ENCODE measurements around the gene PKNOX1.
"Not testable (repeated sequence)": the region's sequence is repeated elsewhere in the genome, so short reads cannot be mapped to it uniquely, and the experiment has no call there.

Gene PKNOX1

DNA sequence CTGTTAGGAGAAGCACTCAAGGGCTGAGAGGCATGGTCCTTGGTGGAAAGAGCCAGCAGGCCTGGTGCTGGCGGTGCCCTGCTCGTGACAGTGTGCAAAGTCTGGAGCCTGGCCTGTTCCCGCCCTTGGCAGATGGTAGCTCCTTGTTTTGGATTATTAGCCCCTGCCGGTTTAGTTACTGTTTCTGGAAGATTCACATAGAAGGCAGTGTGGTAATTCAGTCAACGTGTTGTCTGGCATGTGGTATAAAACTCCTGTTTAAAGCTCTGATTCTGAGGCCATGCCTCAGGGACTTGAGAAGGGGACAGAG lies 6.8 kb downstream of the PKNOX1 start:
- DNase-seq (ENCODE audit: extremely low spot score, insufficient read length, low read depth), result no peak
- no peak for FAIRE-seq

DNA sequence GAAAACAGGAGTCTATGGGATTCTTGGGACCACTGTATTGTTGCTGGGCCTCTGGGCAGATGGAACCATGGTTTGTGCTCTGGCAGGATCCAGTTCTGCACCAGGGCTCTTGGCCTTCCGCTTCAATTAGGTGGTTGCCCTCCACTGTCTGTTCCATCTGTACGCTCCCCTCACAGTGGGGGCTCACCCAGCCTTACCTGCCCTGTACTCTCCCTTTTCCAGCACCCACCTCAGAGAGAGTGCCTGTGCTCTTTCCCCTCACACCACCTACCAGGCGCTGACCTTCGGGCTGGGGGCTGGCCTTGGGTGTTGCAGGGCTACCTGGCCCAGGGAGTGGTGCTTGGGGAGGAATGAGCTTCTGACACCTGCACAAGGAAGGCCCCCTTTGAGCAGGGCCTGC lies 7.5 kb downstream of the PKNOX1 start:
- DNase-seq (ENCODE audit: extremely low spot score, insufficient read length, low read depth) (no peak), FAIRE-seq (no peak)

DNA sequence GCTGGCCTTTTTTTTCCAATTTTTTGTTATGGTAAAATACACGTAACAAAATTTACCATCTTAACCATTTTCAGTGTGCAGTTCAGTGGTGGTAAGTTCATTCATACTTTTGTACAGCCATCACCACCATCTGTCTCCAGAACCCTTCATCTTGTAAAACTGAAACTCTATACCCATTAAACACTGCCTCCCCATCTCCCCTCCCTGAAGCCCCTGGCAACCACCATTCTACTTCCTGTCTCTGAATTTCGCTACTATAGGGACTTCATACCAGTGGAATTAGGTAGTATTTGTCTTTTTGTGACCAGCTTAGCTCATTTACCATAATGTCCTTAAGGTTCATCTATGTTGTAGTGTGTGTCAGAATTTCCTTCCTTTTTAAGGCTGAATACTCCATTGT lies 8.7 kb downstream of the PKNOX1 start:
- DNase-seq (ENCODE audit: extremely low spot score, insufficient read length, low read depth) (no peak), FAIRE-seq (no peak)

DNA sequence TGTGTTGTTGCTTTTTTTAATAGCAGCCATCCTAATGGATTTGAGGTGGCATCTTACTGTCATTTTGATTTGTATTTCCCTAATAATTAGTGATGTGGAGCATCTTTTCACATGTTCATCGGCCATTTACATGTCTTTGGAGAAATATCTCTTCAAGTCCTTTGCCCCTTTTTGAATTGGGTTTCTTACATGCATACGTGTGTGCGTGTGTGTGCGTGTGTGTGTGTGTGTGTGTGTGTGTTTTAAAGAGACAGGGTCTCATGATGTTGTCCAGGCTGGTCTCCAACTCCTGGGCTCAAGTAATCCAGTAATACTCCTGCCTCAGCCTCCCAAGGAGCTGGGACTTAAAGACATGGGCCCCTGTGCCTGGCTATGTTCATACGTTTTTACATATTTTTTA lies 9.5 kb downstream of the PKNOX1 start:
- FAIRE-seq, result no peak
- no peak for DNase-seq (ENCODE audit: extremely low spot score, insufficient read length, low read depth)

DNA sequence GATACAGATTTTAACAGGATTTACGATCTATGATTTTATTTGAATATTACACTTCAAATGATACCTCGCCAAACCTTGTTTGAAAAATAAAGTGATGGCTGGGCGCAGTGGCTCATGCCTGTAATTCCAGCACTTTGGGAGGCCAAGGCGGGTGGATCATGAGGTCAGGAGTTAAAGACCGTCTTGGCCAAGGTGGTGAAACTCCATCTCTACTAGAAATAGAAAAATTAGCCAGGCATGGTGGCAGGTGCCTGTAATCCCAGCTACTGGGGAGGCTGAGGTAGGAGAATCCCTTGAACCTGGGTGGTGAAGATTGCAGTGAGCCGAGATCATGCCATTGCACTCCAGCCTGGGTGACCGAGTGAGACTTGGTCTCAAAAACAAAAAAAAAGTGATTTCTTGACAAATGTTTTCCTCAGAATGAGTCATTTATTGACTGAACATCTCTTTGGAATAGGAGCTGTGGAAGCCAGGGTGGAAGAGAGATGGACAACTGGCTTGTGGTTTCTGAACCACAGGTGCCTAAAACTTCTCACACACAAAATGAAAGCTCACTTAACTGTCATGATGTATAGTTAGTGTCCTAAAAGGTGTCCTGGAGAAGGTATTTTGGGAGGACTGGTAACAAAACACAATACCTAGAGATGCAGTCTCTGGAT lies 11.9 kb downstream of the PKNOX1 start:
- DNase-seq (ENCODE audit: extremely low spot score, insufficient read length, low read depth) (no peak), FAIRE-seq (no peak)

DNA sequence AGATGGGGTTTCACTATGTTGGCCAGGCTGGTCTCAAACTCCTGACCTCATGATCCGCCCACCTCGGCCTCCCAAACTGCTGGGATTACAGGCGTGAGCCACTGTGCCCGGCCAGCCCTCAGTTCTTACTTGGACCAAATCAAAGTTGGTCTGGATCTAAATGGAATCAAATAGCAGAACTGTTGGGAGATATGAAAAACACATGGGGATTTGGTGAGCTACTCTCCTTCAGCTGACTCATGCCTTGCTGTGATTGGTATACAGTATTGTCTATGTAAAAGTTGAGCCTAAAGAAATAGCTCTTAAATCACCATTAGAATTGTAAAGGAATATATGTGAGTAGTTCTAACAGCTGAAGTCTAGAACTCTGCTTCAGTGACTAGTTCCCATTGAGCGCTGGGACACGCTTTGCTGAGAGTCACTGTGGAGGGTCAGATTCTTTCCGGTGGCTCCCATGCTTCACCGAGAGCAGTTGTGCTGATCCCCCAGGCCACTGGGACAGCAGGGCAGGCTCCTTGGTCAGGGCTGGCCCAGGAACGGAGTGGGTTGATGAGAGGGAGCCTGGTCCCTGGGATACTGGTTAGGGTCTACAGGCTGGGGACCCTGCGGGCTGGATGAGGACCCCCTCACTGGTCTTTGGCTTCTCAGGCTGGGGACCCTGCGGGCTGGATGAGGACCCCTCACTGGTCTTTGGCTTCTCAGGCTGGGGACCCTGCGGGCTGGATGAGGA lies 14.0 kb downstream of the PKNOX1 start:
- DNase-seq (ENCODE audit: extremely low spot score, insufficient read length, low read depth), result no peak
- FAIRE-seq, result no peak

DNA sequence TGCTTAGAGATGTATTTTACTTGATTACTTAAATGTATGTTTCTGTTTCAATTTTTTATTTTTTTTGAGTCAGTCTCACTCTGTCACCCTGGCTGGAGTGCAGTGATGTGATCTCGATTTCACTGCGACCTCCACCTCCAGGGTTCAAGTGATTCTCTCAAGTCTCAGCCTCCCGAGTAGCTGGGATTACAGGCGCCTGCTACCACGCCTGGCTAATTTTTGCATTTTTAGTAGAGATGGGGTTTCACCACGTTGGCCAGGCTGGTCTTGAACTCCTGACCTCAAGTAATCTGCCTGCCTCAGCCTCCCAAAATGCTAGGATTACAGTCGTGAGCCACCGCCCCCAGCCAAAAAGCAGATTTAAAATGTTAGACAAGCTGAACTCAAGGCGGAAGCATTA lies 15.0 kb downstream of the PKNOX1 start:
- not testable (repeated sequence) for FAIRE-seq; DNase-seq (ENCODE audit: extremely low spot score, insufficient read length, low read depth)

DNA sequence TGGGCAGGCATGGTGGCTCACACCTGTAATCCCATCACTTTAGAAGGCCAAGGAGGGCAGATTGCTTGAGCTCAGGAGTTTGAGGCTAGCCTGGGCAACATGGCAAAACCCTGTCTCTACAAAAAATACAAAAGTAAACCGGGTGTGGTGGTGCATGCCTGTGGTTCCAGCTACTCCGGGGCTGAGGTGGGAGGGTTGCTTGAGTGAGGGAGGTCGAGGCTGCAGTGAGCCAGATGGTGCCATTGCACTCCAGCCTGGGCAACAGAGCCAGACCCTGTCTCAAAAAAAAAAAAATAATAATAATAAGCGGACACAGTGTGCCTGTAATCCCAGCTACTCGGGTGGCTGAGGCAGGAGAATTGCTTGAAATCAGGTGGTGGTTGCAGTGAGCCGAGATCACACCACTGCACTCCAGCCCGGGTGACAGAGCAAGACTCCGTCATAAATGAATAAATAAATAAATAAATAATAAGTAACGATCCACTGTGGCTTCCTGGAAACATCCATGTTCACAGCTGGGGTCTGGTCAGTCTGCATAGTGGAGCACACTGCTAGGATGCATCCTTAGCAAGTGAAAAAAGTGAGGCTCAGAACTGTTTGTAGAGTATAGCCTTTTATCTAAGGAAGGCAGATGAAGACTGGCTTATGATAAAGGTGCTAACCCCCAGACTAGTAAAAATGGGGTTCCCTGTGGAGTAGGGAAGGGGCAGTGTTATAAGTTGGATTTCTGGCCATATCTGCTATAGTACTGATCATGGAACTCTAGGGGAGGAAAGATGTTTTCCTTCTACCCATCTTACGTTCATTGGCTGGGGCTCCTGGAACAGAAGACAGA lies 15.7 kb downstream of the PKNOX1 start:
- DNase-seq (ENCODE audit: extremely low spot score, insufficient read length, low read depth) (no peak), FAIRE-seq (no peak)

DNA sequence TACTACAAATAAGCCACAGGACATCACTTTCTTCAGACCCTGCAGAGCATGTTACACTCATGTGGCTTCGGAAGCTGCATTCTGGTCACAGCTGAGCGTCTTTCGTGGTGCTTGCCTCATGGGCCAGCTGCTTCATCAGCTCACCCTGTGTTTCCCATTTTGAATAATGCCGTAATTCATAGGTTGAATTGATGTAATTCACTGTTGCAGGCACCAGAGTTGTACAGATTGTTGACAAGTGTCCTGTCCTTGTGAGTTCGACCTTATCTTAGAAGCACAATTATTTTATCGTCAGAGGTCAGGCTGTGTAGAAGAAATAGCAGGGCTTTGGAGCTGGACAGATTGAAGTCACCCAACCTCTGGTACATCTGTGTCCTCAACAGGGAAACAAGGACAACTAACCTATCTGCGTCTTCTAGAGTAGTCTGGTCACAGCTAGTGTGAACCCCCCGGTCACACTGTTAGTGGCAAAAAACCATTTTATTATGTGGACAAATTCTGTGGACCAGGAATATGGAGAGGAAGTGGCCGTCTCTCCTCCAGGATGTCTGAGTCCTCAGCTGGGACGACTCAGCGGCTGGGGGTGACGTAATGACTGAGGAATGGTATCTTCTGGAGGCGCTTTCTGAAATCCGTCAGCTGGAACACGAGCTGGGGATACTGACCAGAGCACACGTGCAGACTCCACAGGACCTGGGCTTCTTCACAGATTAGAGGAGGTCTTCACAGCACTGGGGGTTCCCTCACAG lies 17.8 kb downstream of the PKNOX1 start:
- FAIRE-seq (no peak), DNase-seq (ENCODE audit: extremely low spot score, insufficient read length, low read depth) (no peak)

DNA sequence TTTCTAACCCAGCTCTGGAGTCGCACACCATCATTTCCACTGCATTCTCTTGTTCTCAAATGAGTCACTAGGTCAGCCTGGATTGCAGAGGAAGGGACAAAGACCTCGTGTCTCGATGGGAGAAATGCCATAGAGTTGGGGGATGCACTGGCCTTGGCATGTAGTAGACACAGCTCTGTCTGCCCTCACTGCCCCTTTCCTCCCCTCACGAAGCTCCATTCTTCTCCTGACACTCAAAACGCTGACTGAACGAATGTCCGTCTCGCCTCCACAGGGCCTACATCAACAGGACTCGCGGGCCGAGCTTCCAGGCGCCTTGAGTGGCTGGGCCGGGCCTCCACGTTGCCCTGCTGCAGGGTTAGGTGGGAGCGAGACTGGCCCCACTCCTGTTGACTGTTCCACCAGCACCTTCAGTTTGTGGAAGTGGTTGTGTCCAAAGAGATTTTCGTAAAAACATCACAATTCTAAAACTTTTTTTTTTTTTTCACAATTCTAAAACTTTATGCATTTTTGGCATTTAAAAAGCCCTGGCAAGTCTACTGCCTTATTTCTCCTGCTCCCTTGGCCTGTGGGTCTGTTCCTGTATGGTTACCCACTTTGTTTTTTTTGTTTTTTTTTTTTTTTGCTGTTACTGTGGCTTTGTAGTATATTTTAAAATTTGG lies 18.8 kb downstream of the PKNOX1 start:
- no peak for FAIRE-seq
- DNase-seq (ENCODE audit: extremely low spot score, insufficient read length, low read depth), result no peak

DNA sequence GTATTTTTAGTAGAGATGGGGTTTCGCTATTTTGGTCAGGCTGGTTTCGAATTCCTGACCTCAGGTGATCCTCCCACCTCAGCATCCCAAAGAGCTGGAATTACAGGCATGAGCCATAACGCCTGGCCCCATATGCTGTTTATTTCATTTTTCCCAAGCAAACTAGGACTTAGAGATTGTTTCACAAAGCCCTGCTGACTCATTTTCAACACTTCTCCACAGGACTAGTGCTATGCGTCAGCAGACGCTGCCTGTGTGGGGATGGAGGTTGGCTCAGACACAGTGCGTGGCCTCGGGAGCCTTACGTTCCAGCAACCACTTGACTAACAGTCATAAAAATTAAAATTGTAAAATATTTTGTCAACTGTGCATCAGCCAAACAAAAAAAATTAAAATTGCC lies 22.7 kb downstream of the PKNOX1 start:
- DNase-seq (ENCODE audit: extremely low spot score, insufficient read length, low read depth), result no peak

DNA sequence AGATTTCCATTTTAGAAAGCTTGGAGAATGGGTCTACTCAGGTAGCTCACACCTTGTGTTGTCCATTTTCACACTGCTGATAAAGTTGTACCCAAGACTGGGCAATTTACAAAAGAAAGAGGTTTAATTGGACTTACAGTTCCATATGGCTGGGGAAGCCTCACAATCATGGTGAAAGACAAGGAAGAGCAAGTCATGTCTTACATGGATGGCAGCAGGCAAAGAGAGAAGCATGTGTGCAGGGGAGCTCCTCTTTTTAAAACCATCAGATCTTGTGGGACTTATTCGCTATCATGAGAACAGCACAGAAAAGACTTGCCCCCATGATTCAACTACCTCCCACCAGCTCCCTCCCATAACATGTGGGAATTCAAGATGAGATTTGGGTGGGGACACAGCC lies 23.6 kb downstream of the PKNOX1 start:
- FAIRE-seq; DNase-seq (ENCODE audit: extremely low spot score, insufficient read length, low read depth): not testable (repeated sequence)

More for the DNA sequence above, 22.7 kb downstream of the PKNOX1 start:
- FAIRE-seq, result no peak

DNA sequence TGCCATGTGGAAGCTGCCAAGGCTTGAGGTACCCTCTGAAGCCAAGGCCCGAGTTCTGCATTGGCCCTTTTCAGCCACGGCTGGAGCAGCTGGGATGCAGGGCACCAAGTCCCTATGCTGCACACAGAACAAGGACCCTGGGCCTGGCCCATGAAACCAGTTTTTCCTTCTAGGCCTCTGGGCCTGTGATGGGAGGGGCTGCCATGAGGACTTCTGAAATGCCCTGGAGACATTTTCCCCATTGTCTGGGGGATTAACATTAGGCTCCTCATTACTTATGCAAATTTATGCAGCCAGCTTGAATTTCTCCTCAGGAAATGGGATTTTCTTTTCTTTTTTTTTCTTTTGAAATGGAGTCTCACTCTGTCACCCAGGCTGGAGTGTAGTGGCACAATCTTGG lies 24.8 kb downstream of the PKNOX1 start:
- not testable (repeated sequence) for FAIRE-seq

DNA sequence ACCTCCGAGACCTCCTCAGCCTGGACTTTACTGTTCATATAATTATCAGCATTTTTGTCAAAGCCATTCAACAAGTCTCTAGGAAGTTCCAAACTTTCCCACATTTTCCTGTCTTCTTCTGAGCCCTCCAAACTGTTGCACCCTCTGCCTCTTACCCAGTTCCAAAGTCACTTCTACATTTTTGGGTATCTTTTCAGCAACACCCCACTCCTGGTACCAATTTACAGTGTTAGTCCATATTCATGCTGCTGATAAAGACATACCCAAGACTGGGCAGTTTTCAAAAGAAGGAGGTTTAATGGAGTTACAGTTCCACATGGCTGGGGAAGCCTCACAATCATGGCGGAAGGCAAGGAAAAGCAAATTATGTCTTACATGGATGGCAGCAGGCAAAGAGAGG lies 25.7 kb downstream of the PKNOX1 start:
- not testable (repeated sequence) for DNase-seq (ENCODE audit: extremely low spot score, insufficient read length, low read depth); FAIRE-seq

More for the DNA sequence above, 24.8 kb downstream of the PKNOX1 start:
- not testable (repeated sequence) for DNase-seq (ENCODE audit: extremely low spot score, insufficient read length, low read depth)

DNA sequence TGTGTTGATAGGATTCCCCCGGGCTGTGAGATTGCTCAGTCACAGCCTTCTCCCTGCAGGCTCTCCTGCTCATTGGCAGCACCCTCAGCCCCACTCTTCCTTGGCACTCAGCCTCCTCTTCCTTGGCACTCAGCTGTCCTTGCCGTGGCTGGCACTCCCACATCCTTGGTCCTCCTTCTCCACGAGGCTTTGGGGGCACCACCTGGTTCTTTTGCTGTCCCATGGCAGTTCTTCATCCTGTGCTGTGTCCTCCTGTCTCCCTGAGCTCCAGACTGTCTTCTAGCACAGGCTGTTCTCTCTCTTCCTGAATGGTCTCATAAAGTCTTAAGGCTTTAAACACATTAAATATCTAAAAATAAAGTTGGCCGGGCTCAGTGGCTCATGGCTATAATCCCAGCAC lies 27.0 kb downstream of the PKNOX1 start:
- DNase-seq (ENCODE audit: extremely low spot score, insufficient read length, low read depth) (no peak), FAIRE-seq (no peak)

DNA sequence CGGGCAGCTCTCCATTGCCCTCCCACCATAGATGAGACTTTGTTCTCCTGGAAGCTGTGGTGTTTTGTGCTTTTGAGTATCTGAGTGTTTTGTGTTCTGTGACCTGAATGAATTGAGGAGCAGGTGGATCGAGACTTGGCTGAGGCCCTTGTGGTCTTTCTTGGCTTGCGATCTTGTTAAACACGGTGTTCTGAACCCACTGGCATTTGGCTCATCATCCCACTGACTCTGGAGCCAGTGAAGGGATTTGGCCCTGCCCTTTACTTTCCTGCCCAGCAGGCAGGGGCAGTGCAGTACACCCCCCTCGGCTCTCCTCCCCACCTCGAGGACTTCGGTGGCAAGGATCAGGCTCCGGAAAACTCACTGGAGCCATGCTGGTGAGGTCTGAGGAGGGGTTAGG lies 30.6 kb downstream of the PKNOX1 start:
- DNase-seq (ENCODE audit: extremely low spot score, insufficient read length, low read depth) (no peak), FAIRE-seq (no peak)

DNA sequence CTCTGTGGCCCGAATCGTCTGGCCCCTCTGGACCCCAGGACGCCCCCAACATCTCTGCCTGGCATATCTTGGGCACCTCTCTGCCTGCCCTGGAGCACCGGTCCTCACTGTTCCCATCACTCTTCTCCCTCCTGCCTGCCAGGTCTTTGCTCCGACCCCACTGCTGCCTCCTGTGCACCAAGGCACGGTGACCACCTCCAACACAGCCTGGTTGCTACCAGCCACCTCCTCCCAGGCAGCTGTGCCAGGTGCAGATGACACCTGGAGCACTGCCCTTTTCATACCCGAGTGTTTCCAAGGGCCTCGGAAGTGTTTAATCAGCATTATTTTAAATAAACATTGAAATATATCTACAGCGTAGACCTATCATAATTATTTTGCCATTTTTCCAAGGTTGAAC lies 31.3 kb downstream of the PKNOX1 start:
- no peak for FAIRE-seq
- DNase-seq (ENCODE audit: extremely low spot score, insufficient read length, low read depth), result no peak

DNA sequence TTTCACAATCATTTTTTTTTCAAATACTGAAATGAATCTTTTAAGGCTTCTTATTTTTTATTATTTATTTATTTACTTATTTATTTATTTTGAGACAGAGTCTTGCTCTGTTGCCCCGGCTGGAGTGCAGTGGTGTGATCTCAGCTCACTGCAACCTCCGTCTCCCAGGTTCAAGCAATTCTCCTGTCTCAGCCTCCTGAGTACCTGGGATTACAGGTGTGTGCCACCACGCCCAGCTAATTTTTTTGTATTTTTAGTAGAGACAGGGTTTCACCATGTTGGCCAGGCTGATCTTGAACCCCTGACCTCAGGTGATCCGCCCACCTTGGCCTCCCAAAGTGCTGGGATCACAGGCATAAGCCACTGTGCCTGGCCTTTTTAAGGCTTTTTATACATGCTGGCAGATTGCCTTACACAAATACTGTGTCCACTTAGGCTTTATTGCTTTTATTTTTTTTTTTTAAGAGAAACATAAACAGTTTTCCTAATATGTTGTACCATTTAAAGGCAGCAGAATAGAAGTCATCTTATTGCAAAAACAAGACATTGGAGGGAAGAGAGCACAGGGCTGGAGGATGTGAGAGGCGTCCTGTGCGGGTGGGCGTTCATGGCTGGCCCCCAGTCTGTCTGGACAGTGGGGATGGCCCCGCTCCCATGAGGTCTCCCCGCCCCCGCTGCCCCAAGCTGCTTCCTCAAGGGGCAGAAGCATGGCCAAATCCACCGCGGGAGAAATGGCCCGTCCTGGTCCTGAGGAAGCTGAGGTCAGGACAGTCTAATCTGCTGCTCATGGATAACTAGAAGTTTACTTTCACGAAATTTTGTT lies 31.9 kb downstream of the PKNOX1 start:
- DNase-seq (ENCODE audit: extremely low spot score, insufficient read length, low read depth); FAIRE-seq: not testable (repeated sequence)

DNA sequence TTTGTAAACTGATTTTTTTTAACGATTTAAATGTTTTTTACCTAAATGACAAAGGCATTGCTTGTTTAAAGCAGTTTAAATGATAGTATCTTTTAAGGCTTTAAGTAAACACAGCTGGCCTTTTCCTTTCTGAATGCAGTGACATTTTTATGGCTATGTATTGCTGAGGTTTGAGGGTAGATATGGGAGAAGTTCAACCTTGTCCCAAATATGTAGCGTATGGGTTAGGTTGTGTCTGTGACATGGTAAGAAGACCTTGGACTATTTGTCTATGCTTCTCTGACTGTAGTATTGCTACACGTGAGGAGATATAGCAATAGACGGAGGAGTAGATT lies 32.5 kb downstream of the PKNOX1 start:
- no peak for FAIRE-seq
- no peak for DNase-seq (ENCODE audit: extremely low spot score, insufficient read length, low read depth)

Measured in GM18507 (cell line).